Activated B cell treated with CpG ODN at 0.5 μM for 24 hours (primary cell): ENCODE results near the gene TOLLIP. TPM values are rescaled to one million over a fixed set of nuclear protein-coding genes. Genes with fewer than 3 reads are reported as not detected.

Experiments
- ATAC-seq: fragments of 200-7000 bp; cut with Tn5 transposase; one replicate; pipeline ENCODE4 v1.10.0; 2021; ENCODE audit warnings: low read depth, mild to moderate bottlenecking, moderate library complexity
- CTCF ChIA-PET: fragments of 350-600 bp; sonication (Branson Sonifier 250); formaldehyde crosslinking; loops from one replicate; lab custom pipeline; 2021; ENCODE audit warnings: antibody characterized with exemption; lab: Charles Lee
- POLR2A ChIA-PET: fragments of 350-600 bp; sonication (Branson Sonifier 250); formaldehyde crosslinking; loops from one replicate; lab custom pipeline; 2021; ENCODE audit warnings: antibody characterized with exemption; lab: Charles Lee
- DNase-seq: peaks from one replicate; pipeline ENCODE4 v3.0.0; 2022
- H3K27ac Mint-ChIP-seq: one replicate; pipeline ENCODE4 v1.8.0; 2020; ENCODE audit warnings: mixed read lengths
- H3K27me3 Mint-ChIP-seq: one replicate; pipeline ENCODE4 v1.8.0; 2021; ENCODE audit warnings: mixed read lengths
- H3K36me3 Mint-ChIP-seq: one replicate; pipeline ENCODE4 v1.8.0; 2021; ENCODE audit warnings: low read depth, mixed read lengths
- H3K4me1 Mint-ChIP-seq: one replicate; pipeline ENCODE4 v1.8.0; 2021; ENCODE audit warnings: mixed read lengths
- H3K4me3 Mint-ChIP-seq: one replicate; pipeline ENCODE4 v1.8.0; 2020; ENCODE audit warnings: mild to moderate bottlenecking, mixed read lengths
- H3K9me3 Mint-ChIP-seq: one replicate; pipeline ENCODE4 v1.8.0; 2020; ENCODE audit warnings: mixed read lengths
- CTCF ChIP-seq: fragments of 200-600 bp; IDR thresholded peaks from one replicate; pipeline ENCODE4 v1.8.0; 2022; ENCODE audit warnings: antibody characterized with exemption, mild to moderate bottlenecking
- intact Hi-C: fragments of 100-400 bp; cut with micrococcal nuclease; formaldehyde crosslinking; loops from one replicate; pipeline ENCODE4 v1.15.1; 2024
- total RNA-seq: library from RNA; stranded (reverse); gene quantifications from 2 replicates; pipeline ENCODE4 v1.2.3, GENCODE V29; 2022

Gene TOLLIP
- total RNA-seq, 1 donor from 2014 or later: 46.4 TPM

DNA sequence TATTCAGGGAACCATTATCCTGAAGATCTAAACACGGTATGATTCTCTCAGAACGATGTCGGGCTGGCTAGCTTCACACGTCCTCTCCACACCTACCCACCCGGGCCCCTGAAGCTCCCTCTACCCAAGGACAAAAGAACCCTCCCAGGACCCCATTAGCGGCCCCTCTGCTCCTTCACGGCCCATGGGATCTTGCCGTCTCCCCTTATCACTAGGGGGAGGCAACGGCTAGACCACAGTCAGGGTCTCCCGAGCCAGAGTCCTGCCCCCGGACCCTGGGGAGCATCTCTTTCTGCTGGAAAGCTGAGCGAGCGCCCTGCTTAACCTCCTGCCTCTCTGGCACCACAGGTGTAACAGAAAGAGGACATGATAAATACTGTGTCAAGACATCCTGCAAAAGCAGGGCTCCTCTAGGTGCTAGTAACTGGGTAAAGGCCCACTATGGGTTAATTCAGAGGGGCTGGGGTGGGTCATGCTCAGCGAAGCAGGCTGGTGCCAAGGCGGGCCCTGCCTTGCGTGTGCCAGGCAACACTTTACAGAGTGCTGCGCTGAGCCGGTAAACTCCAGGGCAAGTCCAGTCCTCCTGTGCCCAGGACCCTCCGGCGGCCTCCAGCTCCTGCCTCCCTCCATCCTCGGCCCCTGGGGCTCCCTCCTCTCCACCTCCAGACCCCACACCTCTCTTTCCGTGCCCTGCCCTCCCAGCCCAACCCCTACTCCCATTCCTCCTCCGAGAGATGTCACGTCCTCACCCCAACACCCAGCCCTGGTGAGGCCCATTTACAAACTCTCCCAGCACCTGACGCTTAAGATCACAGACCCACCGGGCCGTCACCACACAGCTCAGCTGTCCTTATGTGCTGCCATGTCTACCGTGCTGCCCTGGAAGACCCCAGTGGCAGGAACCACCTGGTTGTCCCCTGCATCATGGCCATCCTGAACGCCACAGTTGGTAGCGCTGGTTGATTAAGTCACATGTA lies 3.0 kb downstream of the TOLLIP start:
- Mint-ChIP-seq H3K4me1 (peaks cover 54% of the 10 kb centered on the region), H3K4me3 (peak overlapping the region; percentile 68), H3K36me3 (peaks cover 33% of the 10 kb centered on the region), H3K27me3 (no peaks in the 10 kb centered on the region), H3K27ac (peak overlapping the region; percentile 81), H3K9me3 (peaks cover 2% of the 10 kb centered on the region)
- no peak for ATAC-seq
- ChIA-PET POLR2A (no interaction called here), CTCF (no interaction called here)
- intact Hi-C loops: no loop called here
- no peak for DNase-seq
- no peak for TF ChIP-seq CTCF

DNA sequence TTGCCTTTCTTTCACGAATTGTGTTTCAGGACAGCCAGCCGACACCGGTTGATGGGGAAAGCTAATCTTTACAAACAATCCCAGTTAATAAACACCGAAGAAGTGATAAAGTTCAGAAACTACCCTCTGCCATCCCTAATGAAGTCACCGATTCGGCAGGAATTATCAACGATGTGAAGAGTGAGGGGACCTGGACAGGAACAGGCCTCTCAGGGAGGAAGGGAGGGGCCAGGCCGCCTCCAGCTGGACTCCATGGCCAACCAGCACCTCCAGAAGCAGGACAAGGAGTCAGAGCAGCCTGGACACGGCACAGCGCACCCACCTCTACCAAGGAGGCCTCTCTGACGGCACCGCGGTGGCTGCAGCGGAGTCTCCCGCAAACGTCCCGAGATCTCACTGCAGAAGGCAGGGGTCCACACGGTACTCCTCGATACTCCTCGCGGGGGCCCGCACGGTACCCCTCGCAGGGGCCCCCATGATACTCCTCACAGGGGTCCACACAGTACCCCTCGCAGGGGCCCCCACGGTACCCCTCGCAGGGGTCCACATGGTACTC lies 3.9 kb downstream of the TOLLIP start:
- no peak for TF ChIP-seq CTCF
- no peak overlapping the region for H3K4me3 Mint-ChIP-seq
- POLR2A ChIA-PET: no interaction called here
- H3K36me3 Mint-ChIP-seq: peaks cover 32% of the 10 kb centered on the region
- no peak overlapping the region for H3K27ac Mint-ChIP-seq
- ATAC-seq (no peak), DNase-seq (no peak)
- H3K27me3 Mint-ChIP-seq: no peaks in the 10 kb centered on the region
- CTCF ChIA-PET: no interaction called here
- H3K4me1 Mint-ChIP-seq: peaks cover 45% of the 10 kb centered on the region
- intact Hi-C loops: no loop called here
- no peaks in the 10 kb centered on the region for H3K9me3 Mint-ChIP-seq

DNA sequence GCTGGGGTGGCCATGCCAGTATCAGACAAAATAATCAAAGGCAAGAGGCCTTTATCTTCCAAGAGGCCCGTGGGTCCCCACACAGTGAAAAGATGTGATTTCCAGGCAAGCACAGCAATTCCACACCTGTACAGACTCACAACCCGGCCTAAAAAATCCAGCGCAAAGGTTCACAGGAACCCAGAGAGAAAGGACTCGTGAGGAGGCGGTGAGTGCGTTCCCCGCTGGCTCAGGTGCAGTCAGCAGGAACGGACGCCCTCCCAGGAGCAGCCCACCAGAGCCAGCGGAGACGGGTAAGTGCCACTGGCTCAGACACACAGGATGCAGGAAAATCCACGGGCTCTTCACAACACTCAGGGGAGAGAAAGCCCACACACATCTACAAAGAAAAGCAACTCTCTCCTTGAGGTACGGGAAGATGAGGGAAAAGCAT lies 4.4 kb downstream of the TOLLIP start:
- ATAC-seq: no peak
- H3K9me3 Mint-ChIP-seq: no peaks in the 10 kb centered on the region
- intact Hi-C loops: no loop called here
- no peak for TF ChIP-seq CTCF
- no peak for DNase-seq
- H3K4me1 Mint-ChIP-seq: peaks cover 42% of the 10 kb centered on the region
- POLR2A ChIA-PET: no interaction called here
- no peak overlapping the region for H3K4me3 Mint-ChIP-seq
- CTCF ChIA-PET: no interaction called here
- peaks cover 34% of the 10 kb centered on the region for H3K36me3 Mint-ChIP-seq
- no peaks in the 10 kb centered on the region for H3K27me3 Mint-ChIP-seq
- no peak overlapping the region for H3K27ac Mint-ChIP-seq

GRCh38 chr11:1304380-1304779 lies 5.1 kb downstream of the TOLLIP start:
- no peak overlapping the region for H3K4me3 Mint-ChIP-seq

More at GRCh38 chr11:1304380-1304779, 5.1 kb downstream of the TOLLIP start:
- Mint-ChIP-seq H3K4me1 (peaks cover 39% of the 10 kb centered on the region), H3K27me3 (no peaks in the 10 kb centered on the region), H3K27ac (no peak overlapping the region), H3K9me3 (no peaks in the 10 kb centered on the region), H3K36me3 (peaks cover 39% of the 10 kb centered on the region)
- intact Hi-C loops: no loop called here
- ATAC-seq (no peak), DNase-seq (no peak)
- no peak for TF ChIP-seq CTCF
- ChIA-PET POLR2A (no interaction called here), CTCF (no interaction called here)
